ENCODE data around the gene TSPO. TPM values are rescaled to one million over a fixed set of nuclear protein-coding genes. Genes with fewer than 3 reads are reported as not detected.

TSPO gene
- total and polyA plus RNA-seq, 9 of the 15 experiments (the other 6 are each of a cell fraction or from before 2014, with no cell fraction given) = 4.9 to 126 (median 25.3) TPM

DNA sequence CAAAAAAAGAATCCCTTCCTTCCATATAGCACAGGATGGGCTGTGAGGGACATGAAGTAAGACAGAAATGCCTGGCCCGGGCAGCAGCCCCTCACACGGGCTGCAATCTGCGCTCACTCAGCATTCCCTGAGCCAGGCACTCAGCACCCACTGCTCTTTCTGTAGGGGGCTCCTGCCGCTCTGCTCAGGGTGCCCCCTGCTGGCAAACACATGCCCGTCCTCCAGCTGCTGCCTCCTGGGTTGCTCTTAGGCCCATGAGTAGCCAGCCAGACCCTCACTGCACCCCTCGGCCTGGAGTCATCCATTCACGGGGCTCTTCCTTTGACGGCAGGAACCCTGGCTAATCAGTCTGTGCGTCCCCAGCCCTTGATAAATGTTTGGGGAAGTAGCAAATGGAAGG lies 15.1 kb upstream of the TSPO start:
- Histone ChIP-seq H3K9ac (ENCODE audit: insufficient read depth in 1 of 2, low read depth in 2 of 2, low read length in 2 of 2) (no peak overlapping the region), H4K20me1 (replicated peaks; ENCODE audit: control insufficient read depth, insufficient read depth, low read length) (no peaks in the 10 kb centered on the region), H3K27me3 (ENCODE audit: control insufficient read depth in 2 of 2, insufficient read depth in 2 of 2, low read length in 2 of 2) (no peaks in the 10 kb centered on the region), H3K4me2 (ENCODE audit: insufficient read depth, low read length) (no peak overlapping the region), H3K4me3 (no peak overlapping the region), H3K27ac (ENCODE audit: extremely low read depth, low read depth, low read length) (no peak overlapping the region), H3K79me2 (ENCODE audit: control insufficient read depth, insufficient read depth, low read length) (peaks cover 7% of the 10 kb centered on the region; the same call in 1 of the 3 replicates), H2AFZ (ENCODE audit: low read depth, low read length) (no peak overlapping the region), H3K9me1 (ENCODE audit: control insufficient read depth, insufficient read depth, low read length) (no peaks in the 10 kb centered on the region), H3K4me1 (replicated peaks in 1 of 2; ENCODE audit: control insufficient read depth in 2 of 2, insufficient read depth in 2 of 2, low read length in 2 of 2) (no peaks in the 10 kb centered on the region), H3K36me3 (ENCODE audit: control insufficient read depth, insufficient read depth, low read length) (peaks cover 88% of the 10 kb centered on the region), H3K9me3 (replicated peaks; ENCODE audit: control insufficient read depth, insufficient read depth, low read depth, low read length) (no peaks in the 10 kb centered on the region)
- FAIRE-seq = no peak
- peak; percentile 78 for ATAC-seq
- no TSS peak for BruUV-seq (replicated peaks)
- ChIA-PET CTCF (ENCODE audit: low intra/inter-chr PET ratio) (no interaction called here), POLR2A (no interaction called here)
- in situ Hi-C loops (cut with MboI) = no loop called here
- peak; percentile 29 to 49 (median 39) for DNase-seq (ENCODE audit: extremely low read depth in 1 of 4, low spot score in 3 of 4)
- intact Hi-C loops (cut with micrococcal nuclease) = no loop called here
- WGBS (ENCODE audit: insufficient coverage, low coverage, missing lambda C conversion rate) = 58% methylated on average over 6 of the region's 9 CpGs
- no peak for TF ChIP-seq TEAD2 (tag; IDR thresholded peaks at IDR 0.05)
- TF ChIP-seq TAF9B (IDR thresholded peaks at IDR 0.05; ENCODE audit: partially characterized antibody) = no peak
- no peak for TF ChIP-seq SIN3B (IDR thresholded peaks at IDR 0.05; ENCODE audit: low read depth)
- no peak for TF ChIP-seq MYC (IDR thresholded peaks at IDR 0.05; ENCODE audit: low read depth, low read length)
- TF ChIP-seq MYC (CRISPR knock-in tag; IDR thresholded peaks at IDR 0.05; ENCODE audit: borderline replicate concordance, low read depth) = no peak
- TF ChIP-seq ZNF778 (CRISPR knock-in tag; IDR thresholded peaks at IDR 0.05) = no peak
- peak; percentile 55 to 65 (median 57) for TF ChIP-seq CTCF (IDR thresholded peaks at IDR 0.05 in 2 of 3, conservative IDR thresholded peaks at IDR 0.05 in 1 of 3; ENCODE audit: insufficient read depth in 2 of 3, low read depth in 1 of 3, low read length in 3 of 3)
- TF ChIP-seq, protein P1, sequence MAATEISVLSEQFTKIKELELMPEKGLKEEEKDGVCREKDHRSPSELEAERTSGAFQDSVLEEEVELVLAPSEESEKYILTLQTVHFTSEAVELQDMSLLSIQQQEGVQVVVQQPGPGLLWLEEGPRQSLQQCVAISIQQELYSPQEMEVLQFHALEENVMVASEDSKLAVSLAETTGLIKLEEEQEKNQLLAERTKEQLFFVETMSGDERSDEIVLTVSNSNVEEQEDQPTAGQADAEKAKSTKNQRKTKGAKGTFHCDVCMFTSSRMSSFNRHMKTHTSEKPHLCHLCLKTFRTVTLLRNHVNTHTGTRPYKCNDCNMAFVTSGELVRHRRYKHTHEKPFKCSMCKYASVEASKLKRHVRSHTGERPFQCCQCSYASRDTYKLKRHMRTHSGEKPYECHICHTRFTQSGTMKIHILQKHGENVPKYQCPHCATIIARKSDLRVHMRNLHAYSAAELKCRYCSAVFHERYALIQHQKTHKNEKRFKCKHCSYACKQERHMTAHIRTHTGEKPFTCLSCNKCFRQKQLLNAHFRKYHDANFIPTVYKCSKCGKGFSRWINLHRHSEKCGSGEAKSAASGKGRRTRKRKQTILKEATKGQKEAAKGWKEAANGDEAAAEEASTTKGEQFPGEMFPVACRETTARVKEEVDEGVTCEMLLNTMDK (IDR thresholded peaks at IDR 0.05; ENCODE audit: borderline replicate concordance, insufficient read depth, low read depth, low read length, poor library complexity, severe bottlenecking) = peak; percentile 36
- TF ChIP-seq HNRNPLL (IDR thresholded peaks at IDR 0.05; ENCODE audit: low read depth, low read length, poor library complexity, severe bottlenecking) = no peak
- TF ChIP-seq SMC3 (conservative IDR thresholded peaks at IDR 0.05; ENCODE audit: insufficient read depth, low read depth, low read length) = peak; percentile 30; the same call in 1 of the 2 replicates
- TF ChIP-seq NR2C2 (CRISPR knock-in tag; IDR thresholded peaks at IDR 0.05) = no peak
- no peak for TF ChIP-seq NR2C2 (tag; IDR thresholded peaks at IDR 0.05)
- no peak for TF ChIP-seq SFPQ (IDR thresholded peaks at IDR 0.05; ENCODE audit: low read depth, low read length)
- TF ChIP-seq NR2C1 (IDR thresholded peaks at IDR 0.05) = no peak
- TF ChIP-seq NR2C1 (tag; IDR thresholded peaks at IDR 0.05) = no peak
- TF ChIP-seq SIRT6 (IDR thresholded peaks at IDR 0.05; ENCODE audit: low read depth, low read length) = no peak
- TF ChIP-seq CXXC5 (CRISPR knock-in tag; IDR thresholded peaks at IDR 0.05) = no peak
- TF ChIP-seq CC2D1A (IDR thresholded peaks at IDR 0.05) = no peak
